SK-N-SH (cell line): ENCODE measurements around the gene CLCN5. TPM values are rescaled to one million over a fixed set of nuclear protein-coding genes. Genes with fewer than 3 reads are reported as not detected.

ENCODE experiments used
- CTCF ChIA-PET: fragments of 300-600, 350-600 bp; formaldehyde crosslinking; extraction: SDS; loops from one replicate; lab custom pipeline; 2021; lab: Yijun Ruan, JAX
- POLR2A ChIA-PET: fragments of 350-600 bp; sonication (Branson Sonifier 250); formaldehyde crosslinking; extraction: SDS; loops from one replicate; lab custom pipeline; 2020; ENCODE audit warnings: antibody characterized with exemption, inconsistent platforms; lab: Yijun Ruan, JAX
- DNase-seq: peaks from one replicate; pipeline ENCODE4 v3.0.0; 2012
- H2AFZ ChIP-seq: fragments of 200-600 bp; sonication (generic); 2 replicates; pipeline ENCODE4 v1.8.1; 2016; ENCODE audit warnings: antibody characterized with exemption, mild to moderate bottlenecking, low read depth
- H3F3A ChIP-seq: fragments of 200-600 bp; sonication (generic); replicated peaks from 2 replicates; pipeline ENCODE3; 2016; ENCODE audit warnings: antibody characterized with exemption, mild to moderate bottlenecking; ENCODE audit not compliant: insufficient read depth
- H3K27ac ChIP-seq, 2 experiments: fragments of 200-500 bp in 1 of 2; fragments of 200-600 bp in 1 of 2; sonication (Bioruptor generic) in 1 of 2; sonication (generic), shearing (Covaris generic) in 1 of 2; 2 replicates each; pipeline versions ENCODE4 v1.5.1 to v1.6.1; 2014 to 2016; ENCODE audit warnings: low read depth in 2 of 2, inconsistent platforms in 1 of 2, low read length in 1 of 2, mild to moderate bottlenecking in 1 of 2, mixed read lengths in 1 of 2
- H3K27me3 ChIP-seq: fragments of 200-600 bp; sonication (generic), shearing (Covaris generic); 2 replicates; pipeline ENCODE4 v1.6.1; 2016; ENCODE audit warnings: mixed run types; ENCODE audit not compliant: insufficient read depth
- H3K36me3 ChIP-seq, 2 experiments: fragments of 200-500 bp in 1 of 2; fragments of 200-600 bp in 1 of 2; sonication (Bioruptor generic) in 1 of 2; sonication (generic) in 1 of 2; replicated peaks in 1 of 2; 2 replicates each; pipeline versions ENCODE3 to v1.5.1; 2014 to 2016; ENCODE audit warnings: low read length in 1 of 2, mild to moderate bottlenecking in 1 of 2; ENCODE audit not compliant: insufficient read depth in 2 of 2, control insufficient read depth in 1 of 2
- H3K4me1 ChIP-seq, 2 experiments: fragments of 200-500 bp in 1 of 2; fragments of 200-600 bp in 1 of 2; sonication (Bioruptor generic) in 1 of 2; sonication (generic), shearing (Covaris generic) in 1 of 2; 2 replicates each; pipeline versions ENCODE4 v1.5.1 to v1.6.1; 2014 to 2016; ENCODE audit warnings: low read depth in 1 of 2, low read length in 1 of 2, mixed run types in 1 of 2; ENCODE audit not compliant: insufficient read depth in 2 of 2, control insufficient read depth in 1 of 2
- H3K4me2 ChIP-seq: fragments of 200-600 bp; sonication (generic), shearing (Covaris generic); 2 replicates; pipeline ENCODE4 v1.6.1; 2017; ENCODE audit warnings: mixed run types
- H3K4me3 ChIP-seq, 2 experiments: fragments of 200-500 bp in 1 of 2; fragments of 200-600 bp in 1 of 2; sonication (Bioruptor generic) in 1 of 2; sonication (generic), shearing (Covaris generic) in 1 of 2; 2 replicates each; pipeline versions ENCODE4 v1.5.1 to v1.8.1; 2014 to 2016; ENCODE audit warnings: low read depth in 2 of 2, inconsistent platforms in 1 of 2, low read length in 1 of 2, mild to moderate bottlenecking in 1 of 2, mixed read lengths in 1 of 2, moderate library complexity in 1 of 2
- H3K79me2 ChIP-seq: fragments of 200-600 bp; sonication (generic); 2 replicates; pipeline ENCODE4 v1.8.1; 2017; ENCODE audit warnings: mild to moderate bottlenecking; ENCODE audit not compliant: insufficient read depth
- H3K9ac ChIP-seq: fragments of 200-600 bp; sonication (generic); 2 replicates; pipeline ENCODE4 v1.6.1; 2017; ENCODE audit warnings: mixed run types
- H3K9me2 ChIP-seq: fragments of 200-600 bp; sonication (generic); 2 replicates; pipeline ENCODE4 v1.6.1; 2017; ENCODE audit warnings: mixed run types
- H3K9me3 ChIP-seq: fragments of 200-600 bp; sonication (generic); 2 replicates; pipeline ENCODE4 v1.6.1; 2017; ENCODE audit warnings: mixed run types, mild to moderate bottlenecking, moderate library complexity
- H4K20me1 ChIP-seq: fragments of 200-600 bp; sonication (generic); 2 replicates; pipeline ENCODE4 v1.6.1; 2017; ENCODE audit warnings: mild to moderate bottlenecking, mixed run types; ENCODE audit not compliant: insufficient read depth
- CHD2 ChIP-seq: fragments of 150-350 bp; IDR thresholded peaks from 2 replicates; pipeline ENCODE4 v1.6.1; 2018; ENCODE audit warnings: low read length; ENCODE audit not compliant: partially characterized antibody
- ELF1 ChIP-seq: IDR thresholded peaks from 2 replicates; pipeline ENCODE4 v1.4.0; 2012
- EP300 ChIP-seq, 2 experiments: IDR thresholded peaks; 2 replicates each; pipeline versions ENCODE4 v1.4.0 to v1.6.1; 2012; ENCODE audit warnings: borderline replicate concordance in 1 of 2, low read depth in 1 of 2, low read length in 1 of 2
- EZH2phosphoT487 ChIP-seq: fragments of 200-600 bp; sonication (generic); IDR thresholded peaks from 2 replicates; pipeline ENCODE4 v1.6.1; 2017; ENCODE audit warnings: low read depth, mixed run types, mild to moderate bottlenecking, antibody characterized with exemption, moderate library complexity, borderline replicate concordance
- FOSL2 ChIP-seq: IDR thresholded peaks from 2 replicates; pipeline ENCODE4 v1.4.0; 2012; ENCODE audit warnings: low read depth, mild to moderate bottlenecking, moderate library complexity, borderline replicate concordance
- FOXM1 ChIP-seq: IDR thresholded peaks from 2 replicates; pipeline ENCODE4 v1.4.0; 2012; ENCODE audit warnings: low read depth, mild to moderate bottlenecking
- IRF3 ChIP-seq: fragments of 150-350 bp; IDR thresholded peaks from 2 replicates; pipeline ENCODE4 v1.6.1; 2016; ENCODE audit warnings: mild to moderate bottlenecking, low read depth, low read length
- MXI1 ChIP-seq: IDR thresholded peaks from 2 replicates; pipeline ENCODE4 v1.6.1; 2012; ENCODE audit warnings: mild to moderate bottlenecking, low read depth, low read length, improper control_type of control experiment
- NRF1 ChIP-seq: IDR thresholded peaks from 2 replicates; pipeline ENCODE4 v1.6.1; 2012; ENCODE audit warnings: low read depth, mild to moderate bottlenecking, low read length
- POLR2AphosphoS5 ChIP-seq: IDR thresholded peaks from 2 replicates; pipeline ENCODE4 v1.6.1; 2012; ENCODE audit warnings: low read depth, low read length
- RAD21 ChIP-seq: IDR thresholded peaks from 2 replicates; pipeline ENCODE4 v1.6.1; 2012; ENCODE audit warnings: mild to moderate bottlenecking, low read length
- RCOR1 ChIP-seq: fragments of 150-350 bp; IDR thresholded peaks from 2 replicates; pipeline ENCODE4 v1.6.1; 2017; ENCODE audit warnings: antibody characterized with exemption, low read length
- REST ChIP-seq: IDR thresholded peaks from 2 replicates; pipeline ENCODE4 v1.6.1; 2012; ENCODE audit warnings: mild to moderate bottlenecking, low read depth, low read length, moderate library complexity
- RFX5 ChIP-seq: IDR thresholded peaks from 2 replicates; pipeline ENCODE4 v1.6.1; 2012; ENCODE audit warnings: mild to moderate bottlenecking, improper control_type of control experiment, low read length
- SIN3A ChIP-seq: IDR thresholded peaks from 2 replicates; pipeline ENCODE4 v1.6.1; 2012; ENCODE audit warnings: low read depth, mild to moderate bottlenecking, low read length, moderate library complexity, borderline replicate concordance
- WGBS: methylation state at CpG from one replicate; pipeline ENCODE4 v1.1.6; 2017; ENCODE audit warnings: low lambda C conversion rate; 5-methylcytosine and 5-hydroxymethylcytosine counted together
- polyA plus RNA-seq, 3 experiments: library from polyadenylated mRNA; depleted of rRNA; stranded (reverse); fragments of >200 nt; gene quantifications; 2 replicates each; pipeline ENCODE4 v1.2.3, GENCODE V29; 2012
- TF ChIP-seq, protein P1 (sequence below): IDR thresholded peaks from 2 replicates; pipeline ENCODE4 v1.4.0; 2012; ENCODE audit warnings: low read depth
- TF ChIP-seq, protein P2 (sequence below): IDR thresholded peaks from 2 replicates; pipeline ENCODE4; 2012
- TF ChIP-seq, protein P3 (sequence below): IDR thresholded peaks from 2 replicates; pipeline ENCODE4 v1.4.0; 2012; ENCODE audit warnings: low read depth, borderline replicate concordance
- TF ChIP-seq, protein P4 (sequence below): fragments of 200-600 bp; sonication (generic); IDR thresholded peaks from 2 replicates; pipeline ENCODE4 v1.6.1; 2017; ENCODE audit warnings: antibody characterized with exemption, mild to moderate bottlenecking, moderate library complexity

The CLCN5 gene
- polyA plus RNA-seq, 1 of the 3 experiments (the other 2 are of a cell fraction) = 1.7 TPM

- Histone ChIP-seq H3K27ac (no peak overlapping the region), H3F3A (no peaks in the 10 kb centered on the region), H2AFZ (no peak overlapping the region), H3K9ac (no peak overlapping the region), H3K79me2 (no peaks in the 10 kb centered on the region), H3K36me3 (no peaks in the 10 kb centered on the region), H3K27me3 (no peaks in the 10 kb centered on the region), H3K4me2 (no peak overlapping the region), H4K20me1 (no peaks in the 10 kb centered on the region)
- DNase-seq = no peak
- TF ChIP-seq NRF1 (no peak), IRF3 (no peak), FOXM1 (no peak), RFX5 (no peak), MXI1 (no peak), RAD21 (no peak), CHD2 (no peak), POLR2AphosphoS5 (no peak), REST (no peak), EZH2phosphoT487 (no peak), SIN3A (no peak), ELF1 (no peak), EP300 (IDR thresholded peaks at IDR 0.05; ENCODE audit: borderline replicate concordance in 1 of 2, low read depth in 1 of 2, low read length in 1 of 2) (no peak), RCOR1 (no peak), FOSL2 (no peak)
- TF ChIP-seq, protein P1, sequence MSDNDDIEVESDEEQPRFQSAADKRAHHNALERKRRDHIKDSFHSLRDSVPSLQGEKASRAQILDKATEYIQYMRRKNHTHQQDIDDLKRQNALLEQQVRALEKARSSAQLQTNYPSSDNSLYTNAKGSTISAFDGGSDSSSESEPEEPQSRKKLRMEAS = no peak
- TF ChIP-seq, protein P2, sequence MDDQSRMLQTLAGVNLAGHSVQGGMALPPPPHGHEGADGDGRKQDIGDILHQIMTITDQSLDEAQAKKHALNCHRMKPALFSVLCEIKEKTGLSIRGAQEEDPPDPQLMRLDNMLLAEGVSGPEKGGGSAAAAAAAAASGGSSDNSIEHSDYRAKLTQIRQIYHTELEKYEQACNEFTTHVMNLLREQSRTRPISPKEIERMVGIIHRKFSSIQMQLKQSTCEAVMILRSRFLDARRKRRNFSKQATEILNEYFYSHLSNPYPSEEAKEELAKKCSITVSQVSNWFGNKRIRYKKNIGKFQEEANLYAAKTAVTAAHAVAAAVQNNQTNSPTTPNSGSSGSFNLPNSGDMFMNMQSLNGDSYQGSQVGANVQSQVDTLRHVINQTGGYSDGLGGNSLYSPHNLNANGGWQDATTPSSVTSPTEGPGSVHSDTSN = no peak
- TF ChIP-seq, protein P3, sequence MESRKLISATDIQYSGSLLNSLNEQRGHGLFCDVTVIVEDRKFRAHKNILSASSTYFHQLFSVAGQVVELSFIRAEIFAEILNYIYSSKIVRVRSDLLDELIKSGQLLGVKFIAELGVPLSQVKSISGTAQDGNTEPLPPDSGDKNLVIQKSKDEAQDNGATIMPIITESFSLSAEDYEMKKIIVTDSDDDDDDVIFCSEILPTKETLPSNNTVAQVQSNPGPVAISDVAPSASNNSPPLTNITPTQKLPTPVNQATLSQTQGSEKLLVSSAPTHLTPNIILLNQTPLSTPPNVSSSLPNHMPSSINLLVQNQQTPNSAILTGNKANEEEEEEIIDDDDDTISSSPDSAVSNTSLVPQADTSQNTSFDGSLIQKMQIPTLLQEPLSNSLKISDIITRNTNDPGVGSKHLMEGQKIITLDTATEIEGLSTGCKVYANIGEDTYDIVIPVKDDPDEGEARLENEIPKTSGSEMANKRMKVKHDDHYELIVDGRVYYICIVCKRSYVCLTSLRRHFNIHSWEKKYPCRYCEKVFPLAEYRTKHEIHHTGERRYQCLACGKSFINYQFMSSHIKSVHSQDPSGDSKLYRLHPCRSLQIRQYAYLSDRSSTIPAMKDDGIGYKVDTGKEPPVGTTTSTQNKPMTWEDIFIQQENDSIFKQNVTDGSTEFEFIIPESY = no peak
- TF ChIP-seq, protein P4, sequence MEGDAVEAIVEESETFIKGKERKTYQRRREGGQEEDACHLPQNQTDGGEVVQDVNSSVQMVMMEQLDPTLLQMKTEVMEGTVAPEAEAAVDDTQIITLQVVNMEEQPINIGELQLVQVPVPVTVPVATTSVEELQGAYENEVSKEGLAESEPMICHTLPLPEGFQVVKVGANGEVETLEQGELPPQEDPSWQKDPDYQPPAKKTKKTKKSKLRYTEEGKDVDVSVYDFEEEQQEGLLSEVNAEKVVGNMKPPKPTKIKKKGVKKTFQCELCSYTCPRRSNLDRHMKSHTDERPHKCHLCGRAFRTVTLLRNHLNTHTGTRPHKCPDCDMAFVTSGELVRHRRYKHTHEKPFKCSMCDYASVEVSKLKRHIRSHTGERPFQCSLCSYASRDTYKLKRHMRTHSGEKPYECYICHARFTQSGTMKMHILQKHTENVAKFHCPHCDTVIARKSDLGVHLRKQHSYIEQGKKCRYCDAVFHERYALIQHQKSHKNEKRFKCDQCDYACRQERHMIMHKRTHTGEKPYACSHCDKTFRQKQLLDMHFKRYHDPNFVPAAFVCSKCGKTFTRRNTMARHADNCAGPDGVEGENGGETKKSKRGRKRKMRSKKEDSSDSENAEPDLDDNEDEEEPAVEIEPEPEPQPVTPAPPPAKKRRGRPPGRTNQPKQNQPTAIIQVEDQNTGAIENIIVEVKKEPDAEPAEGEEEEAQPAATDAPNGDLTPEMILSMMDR = no peak
- TF ChIP-seq, all 33 proteins: peak for 0
- POLR2A ChIA-PET = no interaction called here
- Histone ChIP-seq H3K4me3 (no peak overlapping the region), H3K9me3 (no peaks in the 10 kb centered on the region), H3K4me1 (no peaks in the 10 kb centered on the region), H3K9me2 (no peaks in the 10 kb centered on the region)
- CTCF ChIA-PET = no interaction called here
- WGBS = 38% methylated on average over 4 of the region's 4 CpGs
Measured at GRCh38 chrX:50097071-50097470, 174.7 kb downstream of the CLCN5 start.
